DMS 273 treated with DMSO at 0.1 percent for 48 hours (cell line): ENCODE measurements around the gene ZMIZ2.
"Not testable (repeated sequence)": the region's sequence is repeated elsewhere in the genome, so short reads cannot be mapped to it uniquely, and the experiment has no call there.

ENCODE experiments used
- DNase-seq: peaks from one replicate; lab custom pipeline; 2025; lab: John Stamatoyannopoulos, UW

ZMIZ2 gene

DNA sequence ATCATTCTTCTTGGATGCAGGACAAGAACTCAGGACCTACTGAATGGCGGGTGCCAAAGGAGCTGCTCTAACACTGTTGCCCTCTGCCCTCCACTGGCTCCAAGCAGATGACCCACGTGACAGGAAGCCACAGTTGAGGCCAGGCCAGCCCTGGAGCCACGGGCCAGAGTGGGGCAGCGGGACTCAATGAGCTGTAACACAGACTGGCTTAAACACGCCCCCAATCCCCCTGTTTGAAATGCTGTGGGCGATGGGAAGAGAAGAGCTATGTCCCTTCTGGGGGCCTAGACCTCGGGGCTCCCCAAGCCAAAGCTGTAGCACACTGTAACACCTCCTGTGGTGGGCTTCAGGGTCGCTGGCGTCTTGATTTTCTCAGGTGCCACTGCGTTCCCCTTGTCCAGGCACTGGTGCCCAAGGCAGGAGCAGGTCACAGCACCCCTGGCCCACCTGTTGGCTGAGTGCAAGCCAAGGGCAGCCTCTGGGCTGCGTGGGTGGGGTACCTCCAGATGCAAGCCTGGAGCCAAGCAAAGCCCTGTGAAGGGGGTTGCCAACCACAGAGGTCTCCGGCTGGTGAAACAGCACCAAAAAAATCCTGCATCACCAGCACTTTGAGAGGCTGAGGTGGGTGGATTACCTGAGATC lies 18.6 kb upstream of the ZMIZ2 start:
- no peak for DNase-seq

DNA sequence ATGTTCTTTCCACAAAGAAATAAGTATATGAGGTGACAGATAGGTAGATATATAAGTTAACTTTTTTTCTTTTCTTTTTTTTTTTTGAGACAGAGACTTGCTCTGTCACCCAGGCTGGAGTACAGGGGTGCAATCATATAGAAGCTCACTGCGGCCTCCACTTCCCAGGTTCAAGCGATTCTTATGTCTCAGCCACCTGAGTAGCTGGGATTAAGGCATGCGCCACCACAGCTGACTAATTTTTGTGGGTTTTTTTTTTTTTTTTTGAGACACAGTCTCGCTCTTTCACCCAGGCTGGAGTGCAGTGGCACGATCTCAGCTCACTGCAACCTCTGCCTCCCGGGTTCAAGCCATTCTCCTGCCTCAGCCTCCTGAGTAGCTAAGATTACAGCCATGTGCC lies 15.7 kb upstream of the ZMIZ2 start:
- not testable (repeated sequence) for DNase-seq

DNA sequence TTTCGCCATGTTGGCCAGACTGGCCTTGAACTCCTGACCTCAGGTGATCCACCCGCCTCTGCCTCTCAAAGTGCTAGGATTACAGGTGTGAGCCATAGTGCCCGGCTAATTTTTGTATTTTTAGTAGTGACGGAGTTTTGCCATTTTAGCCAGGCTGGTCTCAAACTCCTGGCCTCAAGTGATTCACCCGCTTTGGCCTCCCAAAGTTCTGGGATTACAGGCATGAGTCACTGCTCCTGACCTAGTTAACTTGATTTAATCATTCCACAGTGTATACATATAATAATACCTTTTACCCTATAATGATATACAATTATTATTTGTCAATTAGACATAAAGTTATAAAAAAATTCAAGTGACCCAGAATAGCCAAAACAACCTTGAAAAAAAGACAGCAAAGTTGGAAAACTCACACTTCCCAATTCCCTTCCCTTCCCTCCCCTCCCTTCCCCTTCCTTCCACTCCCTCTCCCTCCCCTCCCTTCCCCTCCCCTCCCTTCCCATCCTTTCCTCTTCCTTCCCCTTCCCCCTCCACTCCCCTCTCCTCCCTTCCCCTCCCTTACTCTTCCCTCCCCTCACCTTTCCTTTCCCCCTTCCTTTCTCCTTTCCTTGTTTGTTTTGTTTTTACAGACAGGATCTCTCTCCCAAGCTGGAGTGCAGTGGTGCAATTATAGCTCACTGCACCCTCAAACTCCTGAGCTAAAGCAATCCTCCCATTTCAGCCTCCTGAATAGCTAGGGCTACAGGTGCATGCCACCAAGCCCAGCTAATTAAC lies 14.8 kb upstream of the ZMIZ2 start:
- no peak for DNase-seq

DNA sequence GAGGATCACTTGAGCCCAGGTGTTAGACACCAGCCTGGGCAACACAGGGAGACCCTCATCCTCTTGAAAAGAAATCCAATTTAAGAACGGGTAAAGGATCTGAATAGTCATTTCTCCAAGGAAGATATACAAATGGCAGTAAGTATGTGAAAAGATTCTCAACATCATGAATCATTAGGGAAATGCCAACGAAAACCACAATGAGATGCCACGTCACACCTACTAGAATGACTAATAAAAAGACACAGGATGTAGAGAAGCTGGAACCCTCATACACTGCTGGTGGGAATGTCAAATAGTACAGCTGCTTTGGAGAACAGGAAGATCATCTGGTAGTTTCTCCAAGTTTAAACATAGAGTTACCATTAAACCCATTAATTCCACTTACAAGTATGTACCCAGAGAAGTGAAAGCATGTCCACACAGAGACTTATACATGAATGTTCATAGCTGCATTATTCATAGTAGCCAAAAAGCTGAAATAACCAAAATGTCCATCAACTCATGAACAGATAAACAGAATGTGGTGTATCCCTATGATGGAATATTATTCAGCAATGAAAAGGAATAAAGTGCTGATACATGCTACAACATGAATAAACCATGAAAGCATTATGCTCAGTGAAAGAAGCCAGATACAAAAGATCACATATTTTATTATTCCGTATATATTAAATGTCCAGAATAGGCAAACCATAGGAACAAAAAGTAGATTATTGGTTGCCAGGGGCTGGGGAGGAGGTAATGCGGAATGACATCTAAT lies 13.1 kb upstream of the ZMIZ2 start:
- no peak for DNase-seq

DNA sequence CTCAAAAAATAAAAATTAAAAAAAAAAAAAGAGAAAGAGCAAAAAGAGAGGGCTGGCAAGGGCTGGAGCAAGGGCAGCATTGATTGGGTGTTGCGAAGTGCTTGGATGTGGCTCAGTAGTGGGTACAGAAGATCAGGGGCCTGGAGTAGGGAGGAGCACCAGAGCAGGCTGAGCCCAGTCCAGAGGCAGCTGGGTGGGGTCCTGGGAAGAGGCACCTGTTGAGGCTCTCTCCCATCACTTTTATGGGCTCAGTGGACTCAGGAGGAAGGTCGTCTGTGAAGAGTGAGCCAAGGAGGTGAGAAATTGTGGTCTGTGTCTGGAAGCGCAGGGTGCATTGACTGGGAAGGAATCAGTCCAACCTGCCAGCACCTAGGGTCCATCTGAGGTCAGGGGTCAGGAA lies 11.8 kb upstream of the ZMIZ2 start:
- no peak for DNase-seq

DNA sequence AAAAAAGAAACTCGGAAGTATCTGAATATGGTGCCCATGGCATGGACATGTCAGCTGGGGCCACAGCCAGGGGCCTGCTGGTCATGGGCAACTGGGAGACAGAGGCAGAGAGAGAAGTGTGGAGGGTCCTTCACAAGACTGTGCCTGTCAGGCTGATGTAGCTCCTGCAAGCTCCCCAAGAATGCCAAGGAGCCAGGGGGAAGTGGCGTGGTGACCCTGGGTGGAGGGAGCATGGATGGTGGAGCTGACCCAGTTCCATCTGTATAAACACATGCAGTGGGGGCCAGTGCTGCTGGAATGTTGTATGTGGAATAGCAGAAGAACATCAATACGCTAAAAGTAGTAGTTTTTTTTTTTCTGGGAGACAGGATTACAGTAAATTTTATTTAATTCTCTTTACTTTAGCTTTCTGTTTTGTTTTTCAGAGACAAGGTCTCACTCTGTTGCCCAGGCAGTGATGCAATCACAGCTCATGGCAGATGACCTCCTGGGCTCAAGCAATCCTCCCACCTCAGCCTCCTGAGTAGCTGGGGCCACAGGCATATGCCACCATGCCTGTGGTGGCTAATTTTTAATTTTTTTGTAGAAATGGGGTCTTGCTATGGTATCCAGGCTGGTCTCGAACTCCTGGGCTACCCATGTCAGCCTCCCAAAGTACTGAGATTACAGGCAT lies 10.5 kb upstream of the ZMIZ2 start:
- DNase-seq: no peak

DNA sequence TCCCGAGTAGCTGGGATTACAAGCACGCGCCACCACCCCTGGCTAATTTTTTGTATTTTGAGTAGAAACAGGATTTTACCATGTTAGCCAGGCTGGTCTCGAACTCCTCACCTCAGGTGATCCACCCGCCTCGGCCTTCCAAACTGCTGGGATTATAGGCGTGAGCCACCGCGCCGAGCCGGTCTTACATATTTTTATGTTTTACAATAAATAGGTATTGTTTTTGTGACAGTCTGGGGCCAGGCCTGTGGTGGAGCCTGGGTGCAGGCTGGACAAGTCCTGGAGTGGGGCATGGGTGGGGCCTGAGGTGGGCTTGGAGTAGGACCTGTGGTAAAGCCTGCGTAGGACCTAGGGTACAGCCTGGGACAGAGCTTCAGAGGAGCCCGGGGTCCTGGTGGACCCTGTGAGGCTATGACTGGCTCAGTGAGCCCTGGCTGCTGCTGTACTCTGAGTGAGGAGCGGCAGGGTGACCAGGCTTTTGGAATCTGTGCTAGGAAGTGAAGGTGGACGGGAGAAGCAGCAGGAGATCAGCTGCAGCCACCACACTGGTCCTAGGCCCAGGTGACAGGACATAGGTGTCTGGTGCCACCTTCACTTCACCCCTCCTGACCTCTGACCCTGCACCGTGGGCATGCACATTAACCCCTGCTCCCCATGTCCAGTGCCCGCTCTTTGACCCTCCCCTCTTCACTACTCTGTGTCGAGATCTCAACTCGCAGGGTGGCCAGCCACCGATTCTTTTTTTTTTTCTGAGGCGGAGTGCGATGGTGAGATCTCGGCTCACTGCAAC lies 9.6 kb upstream of the ZMIZ2 start:
- DNase-seq: no peak

DNA sequence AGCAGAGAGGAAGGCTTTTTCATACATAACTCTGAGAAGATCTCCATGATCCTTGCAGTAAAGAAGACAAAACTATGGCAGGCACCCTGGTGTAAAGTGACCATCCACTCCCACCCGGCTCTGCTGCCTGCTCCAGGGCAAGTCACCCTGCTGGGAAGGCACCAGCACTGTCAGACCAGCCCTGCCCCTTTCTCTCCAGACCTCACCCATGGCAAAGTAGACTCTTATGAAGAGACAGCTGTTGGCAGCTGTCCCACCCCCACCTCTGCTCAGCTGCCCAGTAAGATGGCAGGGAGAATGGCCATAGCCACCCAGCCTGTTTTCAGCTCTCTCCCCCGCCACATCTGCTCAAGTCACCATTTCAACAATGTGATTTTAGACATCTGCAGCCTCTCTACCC lies 8.6 kb upstream of the ZMIZ2 start:
- no peak for DNase-seq

DNA sequence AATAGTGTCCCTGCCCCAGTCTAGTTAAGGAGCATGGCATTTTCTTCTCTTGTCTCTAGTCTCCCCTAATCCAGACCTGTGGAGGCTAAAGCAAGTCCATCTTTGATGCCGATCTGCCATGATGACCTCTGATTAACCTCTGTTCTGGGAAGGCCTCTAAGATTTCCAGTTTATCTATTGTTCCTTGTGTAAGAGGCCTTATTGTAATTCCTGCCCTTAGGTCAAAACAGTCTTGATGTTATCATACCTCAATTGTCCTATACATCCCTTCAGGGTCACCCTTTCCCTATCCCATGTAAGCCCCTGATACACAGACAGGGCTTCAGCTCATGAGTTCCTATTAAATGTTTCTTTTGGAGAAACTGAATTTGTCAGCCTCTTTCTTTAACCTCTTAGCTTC lies 4.9 kb upstream of the ZMIZ2 start:
- no peak for DNase-seq

DNA sequence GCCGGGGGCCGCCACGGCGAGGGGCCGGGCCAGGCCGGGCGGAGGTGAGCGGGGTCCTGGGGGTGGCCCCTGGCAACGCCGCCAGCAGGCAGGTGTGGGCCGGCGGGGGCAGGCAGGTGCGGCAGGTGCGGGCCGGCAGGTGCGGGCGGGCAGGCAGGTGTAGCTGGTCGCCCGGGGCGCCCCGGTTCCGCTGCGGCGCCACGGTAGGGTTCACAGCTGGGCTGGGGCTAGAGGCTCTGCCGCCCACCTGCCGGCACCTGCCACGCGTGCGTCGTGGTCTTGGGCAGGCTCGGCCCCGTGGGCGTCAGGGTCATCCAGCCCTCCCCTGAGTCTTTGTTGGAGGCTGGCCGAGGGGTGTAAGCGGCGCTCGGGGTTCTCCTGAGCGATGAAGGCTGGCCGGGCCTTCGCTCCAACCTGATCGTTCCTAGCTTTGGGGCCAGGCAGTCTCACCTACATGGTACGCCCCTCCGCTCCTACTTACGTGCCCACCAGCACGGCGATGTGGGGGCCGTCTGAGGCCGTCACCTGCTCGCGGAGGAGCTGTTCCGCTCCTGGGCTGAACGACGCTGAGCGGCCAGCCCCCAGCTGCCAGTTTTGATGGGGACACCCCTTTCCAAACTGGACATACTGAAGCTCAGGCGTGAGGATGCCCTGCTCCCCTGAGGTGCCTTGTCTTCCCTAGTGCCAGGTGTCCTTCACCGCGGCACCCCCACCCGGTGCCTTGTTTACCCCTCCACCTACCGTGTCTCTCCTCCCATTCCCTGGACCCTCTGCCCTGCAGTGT lies 493 bp downstream of the ZMIZ2 start:
- no peak for DNase-seq

DNA sequence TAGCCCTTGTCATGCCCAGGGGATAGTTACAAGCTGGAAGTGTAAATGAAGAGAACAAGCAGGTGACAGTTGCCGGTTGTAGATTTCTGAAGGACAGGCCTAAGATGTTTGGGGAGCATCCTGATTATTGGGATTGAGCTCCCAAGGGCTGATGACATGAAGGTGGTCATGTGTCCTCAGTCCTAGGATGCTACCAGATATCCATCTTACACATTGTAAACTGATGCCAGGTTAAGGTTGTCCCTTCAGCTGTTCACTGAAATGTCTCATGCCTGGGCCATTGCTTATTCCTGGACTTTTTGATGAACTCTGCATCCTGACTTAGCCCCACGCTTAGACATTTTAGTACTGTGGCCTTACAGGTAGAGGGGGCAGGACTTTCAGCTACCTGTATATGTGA lies 1.3 kb downstream of the ZMIZ2 start:
- DNase-seq: no peak

DNA sequence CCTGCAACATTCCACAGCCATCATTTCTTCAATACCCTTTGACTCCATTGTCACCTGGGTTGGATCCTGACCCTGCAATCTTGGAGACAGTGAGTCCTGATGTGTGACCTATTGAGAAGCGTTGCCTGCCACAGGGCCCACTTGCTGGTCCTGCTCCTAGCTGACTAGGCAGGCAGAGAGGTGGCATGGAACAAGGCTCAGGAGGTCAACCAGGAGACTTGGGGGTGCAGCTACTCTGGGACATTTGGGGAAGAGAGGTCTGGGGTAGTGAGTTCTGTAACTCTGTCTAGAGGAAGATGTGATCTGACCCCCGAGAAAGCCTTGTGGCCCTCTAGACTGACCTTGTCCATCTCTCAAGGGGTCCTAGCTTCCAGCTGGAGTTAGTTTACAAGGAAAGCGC lies 1.8 kb downstream of the ZMIZ2 start:
- DNase-seq: no peak

DNA sequence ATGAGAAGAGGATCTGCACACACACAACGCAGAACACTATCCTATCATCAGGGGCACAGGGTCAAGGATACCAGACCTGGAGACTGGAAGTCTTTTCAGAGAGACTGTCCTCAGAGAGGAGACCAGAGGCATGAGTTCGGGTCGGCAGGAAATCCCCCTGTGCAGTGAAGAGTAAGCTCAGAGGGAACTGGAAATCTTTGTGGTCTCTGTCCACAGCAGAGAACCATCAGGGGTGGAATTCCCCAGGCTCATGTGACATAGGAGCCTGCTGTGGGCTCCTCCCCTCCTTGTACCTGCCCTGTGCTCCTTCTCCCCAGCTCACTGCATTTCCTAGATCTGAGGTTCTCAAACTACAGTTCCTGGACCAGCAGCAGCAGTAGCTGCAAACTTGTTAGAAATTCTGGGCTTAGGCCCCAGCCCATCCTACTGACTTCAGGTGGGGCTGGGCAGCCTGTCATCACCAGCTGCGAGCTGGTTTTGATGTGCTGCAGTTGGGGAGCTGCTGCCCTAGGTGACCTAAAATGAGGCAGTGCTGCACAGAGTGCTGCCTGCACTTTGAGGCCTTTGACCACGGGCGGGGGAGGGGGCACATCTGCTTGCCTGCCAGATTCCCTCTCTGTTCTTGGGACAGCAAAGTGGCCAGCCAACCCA lies 2.4 kb downstream of the ZMIZ2 start:
- DNase-seq: no peak

DNA sequence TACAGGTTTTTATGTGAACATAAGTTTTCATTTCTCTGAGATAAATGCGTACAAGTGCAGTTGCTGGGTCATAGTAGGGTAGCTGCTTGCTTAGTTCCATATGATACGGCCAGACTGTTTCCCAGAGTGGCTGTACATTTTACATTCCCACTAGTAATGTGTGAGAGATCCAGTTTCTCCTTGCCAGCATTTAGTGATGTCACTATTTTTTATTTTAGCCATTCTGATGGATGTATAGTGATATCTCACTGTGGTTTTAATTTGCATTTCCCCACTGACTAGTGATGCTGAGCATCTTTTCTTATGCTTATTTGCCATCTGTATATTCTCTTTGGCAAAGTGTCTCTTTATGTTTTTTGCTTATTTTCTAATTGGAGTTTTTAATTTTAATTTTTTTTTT lies 4.2 kb downstream of the ZMIZ2 start:
- no peak for DNase-seq

DNA sequence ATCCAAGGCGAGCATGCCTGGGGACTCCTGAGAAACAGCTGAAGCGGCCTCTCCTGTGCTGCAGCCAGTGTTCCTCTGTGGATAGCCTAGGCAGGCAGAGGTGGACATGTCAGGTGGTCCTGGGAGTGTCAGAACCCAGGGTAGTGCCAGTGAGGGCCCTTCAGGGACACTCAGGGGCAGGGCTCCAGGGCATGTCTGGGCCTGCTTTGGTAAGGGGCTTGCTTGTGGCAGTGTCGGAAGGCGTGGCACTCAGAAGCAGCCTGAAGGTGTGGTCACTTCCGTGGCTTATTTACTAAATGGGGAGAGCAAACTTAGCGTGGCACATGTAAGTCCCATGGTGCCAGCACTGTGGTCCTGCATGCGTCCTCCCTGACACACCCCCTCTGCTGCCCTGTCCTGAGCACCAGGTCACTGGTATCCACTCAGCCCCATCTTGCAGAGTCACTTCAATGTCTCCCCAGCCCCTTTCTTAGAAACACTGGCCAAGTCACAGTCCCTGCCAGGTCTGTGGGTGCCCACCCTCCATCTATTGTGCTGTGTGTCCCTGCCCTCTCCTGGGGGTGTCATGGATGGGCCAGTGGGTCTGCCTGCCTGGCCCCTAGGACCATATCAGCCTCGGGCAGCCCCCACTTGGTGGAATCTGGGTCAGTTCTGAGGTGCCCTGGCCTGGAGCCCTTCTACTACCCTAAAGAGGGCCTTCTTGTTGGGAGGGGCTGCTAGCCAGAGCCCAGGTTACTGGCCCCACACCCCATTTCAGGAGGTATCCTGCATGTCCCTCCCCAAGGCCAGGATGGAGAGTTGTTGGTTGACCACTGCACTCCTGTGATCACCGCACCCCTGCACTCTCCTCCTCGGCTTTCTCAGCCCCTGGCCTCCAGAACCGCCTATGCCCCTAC lies 6.4 kb downstream of the ZMIZ2 start:
- DNase-seq: no peak

DNA sequence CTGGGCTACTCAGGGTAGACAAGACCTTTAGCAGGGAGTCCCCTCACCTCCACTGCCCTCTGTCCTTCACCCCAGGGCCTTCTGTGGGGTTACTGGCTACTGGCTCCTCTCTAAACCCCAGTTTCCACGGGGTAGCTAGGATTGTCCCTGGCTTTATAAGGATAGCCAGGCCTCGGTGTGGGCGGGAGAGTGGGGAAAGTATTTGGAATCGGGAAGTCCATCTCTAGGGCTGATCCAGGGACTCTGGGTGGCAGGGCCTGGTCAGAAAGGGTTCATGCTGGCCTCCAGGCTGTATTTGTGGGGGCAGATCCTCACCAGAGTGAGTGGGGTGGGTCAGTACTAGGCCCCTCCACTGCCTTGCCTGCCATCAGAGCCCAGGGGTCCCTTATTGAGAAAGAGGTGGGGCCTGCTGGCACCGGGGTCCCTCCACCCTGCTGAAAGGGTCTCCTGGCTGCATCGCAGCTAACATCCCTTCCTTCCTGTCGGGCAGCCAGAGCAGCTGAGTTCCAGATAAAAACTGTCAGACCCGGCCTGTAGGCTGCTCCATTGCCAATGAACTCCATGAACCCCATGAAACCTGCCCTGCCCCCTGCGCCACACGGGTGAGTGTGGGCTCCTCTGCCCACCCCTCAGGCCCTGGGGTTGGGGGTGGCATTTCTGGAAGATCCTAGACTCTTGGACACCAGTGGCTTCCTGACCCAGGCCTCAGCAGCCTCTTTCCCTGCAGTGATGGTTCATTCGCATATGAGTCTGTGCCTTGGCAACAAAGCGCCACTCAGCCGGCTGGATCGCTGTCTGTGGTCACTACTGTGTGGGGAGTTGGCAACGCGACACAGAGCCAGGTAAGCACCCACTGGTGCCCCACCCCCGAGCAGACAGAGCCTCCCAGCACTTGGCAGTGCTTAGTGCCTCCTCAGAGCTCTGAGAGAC lies 7.3 kb downstream of the ZMIZ2 start:
- DNase-seq: no peak

DNA sequence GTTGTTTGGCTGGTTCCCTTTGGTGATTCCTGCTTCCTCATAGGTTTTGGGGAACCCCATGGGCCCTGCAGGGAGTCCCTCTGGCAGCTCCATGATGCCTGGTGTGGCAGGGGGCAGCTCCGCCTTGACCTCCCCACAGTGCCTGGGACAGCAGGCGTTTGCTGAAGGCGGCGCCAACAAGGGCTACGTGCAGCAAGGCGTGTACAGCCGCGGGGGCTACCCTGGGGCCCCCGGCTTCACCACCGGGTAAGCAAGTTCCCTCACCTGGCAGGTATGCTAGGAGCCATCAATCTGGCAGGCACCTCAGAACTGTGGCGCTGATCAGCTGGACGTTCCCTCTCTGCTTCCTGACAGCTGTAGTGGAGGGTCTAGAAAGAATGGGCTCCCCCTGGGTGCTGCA lies 8.3 kb downstream of the ZMIZ2 start:
- DNase-seq: no peak

DNA sequence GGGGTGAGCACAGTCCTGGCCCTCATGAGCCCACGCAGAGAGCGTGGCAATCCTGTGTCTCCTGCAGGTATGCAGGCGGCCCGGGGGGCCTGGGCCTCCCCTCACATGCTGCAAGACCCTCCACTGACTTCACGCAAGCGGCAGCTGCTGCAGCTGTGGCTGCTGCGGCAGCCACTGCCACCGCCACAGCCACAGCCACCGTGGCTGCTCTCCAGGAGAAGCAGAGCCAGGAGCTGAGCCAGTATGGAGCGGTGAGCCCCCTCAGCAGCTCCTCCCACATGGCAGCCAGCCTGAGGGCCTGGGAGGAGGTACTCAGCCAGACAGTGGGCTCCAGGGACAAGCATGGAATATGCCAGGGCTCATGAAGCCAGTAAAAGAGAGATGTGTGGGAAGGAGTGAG lies 8.7 kb downstream of the ZMIZ2 start:
- DNase-seq: no peak
